DND-41 (cell line): ENCODE measurements around the gene LYG2.

ENCODE experiments used
- EZH2 ChIP-seq: IDR thresholded peaks from 3 replicates; pipeline ENCODE4 v1.6.1; 2012; ENCODE audit warnings: borderline replicate concordance, low read depth, mild to moderate bottlenecking, moderate library complexity, low read length, inconsistent platforms; ENCODE audit not compliant: severe bottlenecking
- TF ChIP-seq, protein P1 (sequence below): IDR thresholded peaks from 2 replicates; pipeline ENCODE4 v1.5.1; 2012; ENCODE audit warnings: borderline replicate concordance, low read length, moderate library complexity, mild to moderate bottlenecking; ENCODE audit not compliant: poor library complexity, severe bottlenecking; ENCODE audit errors: extremely low read depth

DNA sequence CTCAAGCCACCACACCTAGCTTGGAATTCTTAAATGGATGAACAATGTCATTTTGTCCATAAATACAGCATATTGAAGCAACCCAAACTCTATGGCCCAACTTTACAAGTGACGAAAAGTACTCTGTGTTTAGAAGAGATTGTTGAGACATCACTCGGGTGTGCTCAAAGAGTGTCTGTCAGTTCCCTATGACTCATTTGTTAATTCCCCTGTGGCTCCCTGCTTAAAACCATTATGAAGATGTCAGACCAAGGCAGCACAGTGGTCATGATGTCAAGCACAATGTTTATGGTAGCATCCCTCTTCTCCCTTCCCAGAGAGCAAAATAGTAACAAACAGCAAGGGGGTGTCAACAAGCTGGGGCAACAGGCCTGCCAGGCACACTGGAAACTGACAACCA, 42.5 kb upstream of the LYG2 start:
- TF ChIP-seq, protein P1, sequence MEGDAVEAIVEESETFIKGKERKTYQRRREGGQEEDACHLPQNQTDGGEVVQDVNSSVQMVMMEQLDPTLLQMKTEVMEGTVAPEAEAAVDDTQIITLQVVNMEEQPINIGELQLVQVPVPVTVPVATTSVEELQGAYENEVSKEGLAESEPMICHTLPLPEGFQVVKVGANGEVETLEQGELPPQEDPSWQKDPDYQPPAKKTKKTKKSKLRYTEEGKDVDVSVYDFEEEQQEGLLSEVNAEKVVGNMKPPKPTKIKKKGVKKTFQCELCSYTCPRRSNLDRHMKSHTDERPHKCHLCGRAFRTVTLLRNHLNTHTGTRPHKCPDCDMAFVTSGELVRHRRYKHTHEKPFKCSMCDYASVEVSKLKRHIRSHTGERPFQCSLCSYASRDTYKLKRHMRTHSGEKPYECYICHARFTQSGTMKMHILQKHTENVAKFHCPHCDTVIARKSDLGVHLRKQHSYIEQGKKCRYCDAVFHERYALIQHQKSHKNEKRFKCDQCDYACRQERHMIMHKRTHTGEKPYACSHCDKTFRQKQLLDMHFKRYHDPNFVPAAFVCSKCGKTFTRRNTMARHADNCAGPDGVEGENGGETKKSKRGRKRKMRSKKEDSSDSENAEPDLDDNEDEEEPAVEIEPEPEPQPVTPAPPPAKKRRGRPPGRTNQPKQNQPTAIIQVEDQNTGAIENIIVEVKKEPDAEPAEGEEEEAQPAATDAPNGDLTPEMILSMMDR = no peak
- TF ChIP-seq EZH2 = no peak
